ENCODE data around the gene RSAD1.

DNA sequence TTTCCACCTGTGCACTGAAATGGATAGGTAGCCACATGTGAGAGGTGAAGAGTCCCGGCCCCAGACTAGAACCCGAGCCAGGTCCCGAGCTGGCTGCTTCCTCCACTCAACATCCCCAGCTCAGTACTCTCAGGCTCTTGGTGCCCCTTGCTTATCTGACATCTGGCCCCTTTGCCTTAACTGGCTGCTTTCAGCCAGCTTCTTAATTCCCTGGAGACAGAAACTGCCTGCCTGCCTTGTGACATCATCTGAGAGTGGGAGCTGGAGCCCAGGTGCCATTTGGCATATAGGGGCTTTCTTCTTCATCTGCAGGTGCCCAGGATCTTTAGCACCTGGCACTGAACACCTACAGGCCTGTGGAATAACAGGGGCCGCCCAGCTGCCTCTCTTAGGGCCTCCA is 18.9 kb upstream of the RSAD1 start:
- TF ChIP-seq, protein P1, sequence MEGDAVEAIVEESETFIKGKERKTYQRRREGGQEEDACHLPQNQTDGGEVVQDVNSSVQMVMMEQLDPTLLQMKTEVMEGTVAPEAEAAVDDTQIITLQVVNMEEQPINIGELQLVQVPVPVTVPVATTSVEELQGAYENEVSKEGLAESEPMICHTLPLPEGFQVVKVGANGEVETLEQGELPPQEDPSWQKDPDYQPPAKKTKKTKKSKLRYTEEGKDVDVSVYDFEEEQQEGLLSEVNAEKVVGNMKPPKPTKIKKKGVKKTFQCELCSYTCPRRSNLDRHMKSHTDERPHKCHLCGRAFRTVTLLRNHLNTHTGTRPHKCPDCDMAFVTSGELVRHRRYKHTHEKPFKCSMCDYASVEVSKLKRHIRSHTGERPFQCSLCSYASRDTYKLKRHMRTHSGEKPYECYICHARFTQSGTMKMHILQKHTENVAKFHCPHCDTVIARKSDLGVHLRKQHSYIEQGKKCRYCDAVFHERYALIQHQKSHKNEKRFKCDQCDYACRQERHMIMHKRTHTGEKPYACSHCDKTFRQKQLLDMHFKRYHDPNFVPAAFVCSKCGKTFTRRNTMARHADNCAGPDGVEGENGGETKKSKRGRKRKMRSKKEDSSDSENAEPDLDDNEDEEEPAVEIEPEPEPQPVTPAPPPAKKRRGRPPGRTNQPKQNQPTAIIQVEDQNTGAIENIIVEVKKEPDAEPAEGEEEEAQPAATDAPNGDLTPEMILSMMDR (IDR thresholded peaks at IDR 0.05), result no peak
- no peak for TF ChIP-seq ZFX (IDR thresholded peaks at IDR 0.05; ENCODE audit: borderline replicate concordance)
